GM18861 (cell line): ENCODE data around the gene INSM1.

ENCODE experiments used
- ATAC-seq: cut with Tn5 transposase; IDR thresholded peaks from one replicate; pipeline ENCODE4 v1.9.1; 2021; ENCODE audit not compliant: unreplicated experiment

INSM1 gene

GRCh38 chr20:20393207-20394120 is 25.6 kb downstream of the INSM1 start:
- ATAC-seq: no peak

GRCh38 chr20:20395087-20395486 is 27.2 kb downstream of the INSM1 start:
- no peak for ATAC-seq

DNA sequence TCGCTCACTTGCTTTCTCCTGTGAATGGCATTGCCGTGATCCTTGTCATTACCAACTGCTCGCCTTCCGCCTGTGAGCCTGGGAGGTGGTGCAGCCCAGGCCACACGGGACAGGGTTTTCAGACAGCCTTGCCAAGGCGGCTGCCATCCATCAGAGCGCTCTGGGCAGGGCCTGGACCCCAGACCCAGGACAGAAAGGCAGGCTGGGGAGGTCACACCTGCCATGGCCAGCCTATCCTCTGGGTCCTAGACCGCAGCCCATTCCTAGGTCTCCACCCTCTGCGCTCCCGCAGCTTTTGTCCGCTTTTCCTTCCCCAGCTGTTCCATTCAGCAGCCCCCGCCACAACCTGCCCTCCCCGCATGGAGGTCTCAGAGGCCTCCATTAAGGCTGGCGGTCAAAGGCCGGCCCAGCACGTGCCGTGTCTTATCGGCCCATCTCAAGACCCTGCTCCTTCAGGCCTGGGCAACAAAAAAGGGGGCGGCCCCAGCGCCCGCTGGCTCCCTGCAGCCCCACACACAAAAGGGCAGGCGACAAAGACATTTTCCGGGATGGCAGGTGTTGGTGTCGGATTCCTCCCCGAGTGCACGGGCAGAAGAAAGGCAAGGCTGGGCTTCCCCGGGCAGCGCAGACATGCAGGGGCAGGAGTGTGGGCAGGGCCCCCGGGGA is 28.1 kb downstream of the INSM1 start:
- ATAC-seq: no peak

GRCh38 chr20:20396794-20397193 is 28.9 kb downstream of the INSM1 start:
- no peak for ATAC-seq

DNA sequence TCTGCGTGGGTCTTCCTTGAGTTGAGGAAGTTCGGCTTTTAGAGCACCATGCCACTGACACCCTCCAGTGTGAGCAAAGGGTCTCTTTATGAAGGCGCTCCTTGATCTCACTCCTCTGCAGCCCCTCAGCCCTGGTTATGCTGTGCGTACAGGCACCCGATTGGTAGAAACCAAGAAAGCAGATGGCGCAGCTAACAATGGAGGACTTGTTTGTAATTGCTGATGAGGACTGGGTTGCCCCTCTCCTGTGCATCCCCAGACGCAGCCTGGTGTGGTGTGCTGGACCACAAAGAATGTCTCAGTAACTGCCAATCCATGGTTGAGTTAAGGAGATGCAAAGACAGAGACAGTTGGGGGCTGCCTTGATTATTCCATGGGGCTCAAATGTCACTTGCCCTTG is 30.2 kb downstream of the INSM1 start:
- no peak for ATAC-seq

DNA sequence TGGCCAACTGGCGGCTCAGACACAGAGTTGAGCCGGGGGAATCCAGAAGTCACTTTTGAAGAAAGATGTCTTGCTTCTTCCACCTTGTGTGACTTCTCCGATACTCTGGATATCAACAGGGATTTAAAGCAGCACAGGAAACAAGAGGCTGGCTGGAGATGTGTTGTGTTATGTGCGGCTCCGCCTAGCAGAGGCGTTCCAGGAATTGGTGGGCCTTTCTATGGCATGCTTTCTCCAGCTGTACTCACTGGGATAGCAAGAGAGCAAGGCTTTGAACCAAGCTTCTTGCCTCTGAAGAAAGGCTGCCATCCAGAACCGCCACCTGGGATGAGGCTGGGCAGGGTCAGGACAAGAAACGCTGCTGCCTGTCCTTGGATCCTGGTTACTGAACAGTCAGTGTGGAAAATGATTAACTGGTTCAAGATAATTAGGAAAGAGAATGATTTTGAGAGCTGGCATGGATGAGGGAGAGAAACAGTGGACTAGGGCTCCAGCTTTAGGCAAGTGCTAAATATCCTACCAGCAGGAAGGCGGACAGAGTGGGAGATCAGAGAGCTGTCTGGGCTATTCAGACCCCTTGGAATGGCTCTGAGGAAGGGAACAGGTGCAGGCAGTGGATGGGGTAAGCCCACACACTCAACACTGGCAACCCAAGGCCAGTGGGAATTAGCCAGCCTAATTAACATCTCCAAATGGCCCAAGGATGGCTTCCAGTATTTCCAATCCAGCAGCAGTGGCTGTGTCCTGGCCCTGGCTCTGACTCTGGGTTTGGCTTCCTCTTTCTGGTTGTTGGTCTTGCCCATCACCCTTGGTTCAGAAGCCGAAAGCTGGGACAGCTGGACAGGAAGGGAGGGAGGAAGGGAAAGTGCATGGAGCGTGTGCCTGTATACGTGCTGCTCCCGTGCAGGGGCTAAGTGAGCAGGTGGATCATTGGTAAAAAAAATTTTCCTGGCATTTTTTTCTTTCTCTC is 31.9 kb downstream of the INSM1 start:
- ATAC-seq: no peak

GRCh38 chr20:20401991-20402390 is 34.1 kb downstream of the INSM1 start:
- ATAC-seq: no peak

DNA sequence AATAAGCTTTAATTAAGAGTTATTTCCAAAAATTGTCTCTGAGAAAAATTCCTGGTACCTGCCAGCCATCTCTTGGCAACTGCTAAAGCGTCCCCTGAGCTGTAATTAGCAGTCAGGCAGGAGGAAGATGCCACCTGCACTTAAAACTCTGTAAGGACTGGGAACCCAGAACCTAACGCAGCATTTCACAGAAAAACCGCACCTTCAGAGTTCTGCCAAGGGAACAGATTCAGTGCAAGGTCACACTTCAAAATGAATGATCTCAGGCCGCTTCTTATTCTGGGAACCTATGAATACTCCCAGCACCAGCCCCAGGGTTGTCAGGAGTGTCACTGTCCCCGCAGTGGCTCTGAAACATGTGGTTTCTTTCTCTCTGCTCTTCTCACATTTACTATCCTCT is 36.7 kb downstream of the INSM1 start:
- no peak for ATAC-seq

GRCh38 chr20:20405623-20406022 is 37.7 kb downstream of the INSM1 start:
- no peak for ATAC-seq

DNA sequence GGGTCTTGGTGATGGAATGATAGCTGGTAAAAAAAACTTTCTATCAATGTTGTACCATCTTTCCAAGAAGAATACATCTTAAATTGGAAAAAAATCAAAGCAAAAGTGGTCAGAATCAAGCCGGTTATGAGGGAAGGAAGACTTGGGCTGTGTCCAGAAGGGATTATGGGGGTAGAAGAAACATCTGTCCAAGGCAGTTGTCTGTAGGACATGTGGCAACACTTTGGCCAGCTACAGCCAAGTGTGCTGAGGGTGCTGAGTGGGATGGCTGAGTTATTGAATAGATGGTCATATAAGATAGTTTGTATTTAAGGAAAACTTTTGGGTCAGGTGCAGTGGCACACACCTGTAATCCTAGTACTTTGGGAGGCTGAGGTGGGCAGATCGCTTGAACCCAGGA is 38.4 kb downstream of the INSM1 start:
- ATAC-seq: no peak

DNA sequence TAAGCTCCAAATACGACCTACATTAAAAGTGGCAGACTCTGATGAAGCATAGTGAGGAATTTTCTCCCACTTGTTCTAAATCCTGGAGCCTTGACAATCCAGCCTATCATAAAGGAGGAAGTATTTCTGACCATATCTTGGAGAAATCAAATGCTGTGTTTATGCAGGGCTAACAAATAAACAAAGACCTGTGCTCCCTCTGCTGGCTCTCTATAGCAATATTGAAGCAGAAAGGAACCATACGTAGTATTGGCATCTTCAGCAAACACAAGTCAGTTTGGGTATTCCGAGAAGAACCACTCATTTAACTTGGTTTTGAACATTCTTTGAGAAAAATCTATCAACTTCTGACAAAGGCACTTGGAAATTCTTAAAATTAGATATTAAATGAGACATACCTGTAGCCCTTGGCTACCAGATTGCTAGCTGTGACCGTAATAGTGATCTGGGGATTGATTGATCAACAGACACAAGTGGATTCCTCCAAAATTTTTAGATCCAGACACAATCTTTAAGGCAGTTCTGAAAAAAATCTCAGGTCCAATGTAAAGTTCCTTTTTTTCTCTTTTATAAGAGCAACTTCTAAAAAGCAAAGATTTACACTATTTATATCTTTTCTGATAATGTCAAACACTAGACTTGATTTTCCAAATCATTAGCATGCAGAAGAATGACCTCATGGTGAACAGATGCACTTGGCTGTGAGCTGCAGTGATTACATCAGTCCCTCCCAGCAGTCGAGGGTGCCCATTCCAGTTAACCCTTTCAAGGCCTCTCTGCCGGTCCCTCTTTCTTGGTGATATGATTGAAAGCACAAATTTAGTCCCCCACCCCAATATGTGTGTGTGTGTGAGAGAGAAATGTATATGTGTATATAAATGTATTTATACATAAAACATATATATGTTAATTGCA is 40.2 kb downstream of the INSM1 start:
- ATAC-seq: no peak

- no peak for ATAC-seq
Measured at GRCh38 chr20:20409331-20409730, 41.4 kb downstream of the INSM1 start.

- no peak for ATAC-seq
Measured at GRCh38 chr20:20410678-20411077, 42.8 kb downstream of the INSM1 start.

- no peak for ATAC-seq
Measured at GRCh38 chr20:20411402-20411801, 43.5 kb downstream of the INSM1 start.

DNA sequence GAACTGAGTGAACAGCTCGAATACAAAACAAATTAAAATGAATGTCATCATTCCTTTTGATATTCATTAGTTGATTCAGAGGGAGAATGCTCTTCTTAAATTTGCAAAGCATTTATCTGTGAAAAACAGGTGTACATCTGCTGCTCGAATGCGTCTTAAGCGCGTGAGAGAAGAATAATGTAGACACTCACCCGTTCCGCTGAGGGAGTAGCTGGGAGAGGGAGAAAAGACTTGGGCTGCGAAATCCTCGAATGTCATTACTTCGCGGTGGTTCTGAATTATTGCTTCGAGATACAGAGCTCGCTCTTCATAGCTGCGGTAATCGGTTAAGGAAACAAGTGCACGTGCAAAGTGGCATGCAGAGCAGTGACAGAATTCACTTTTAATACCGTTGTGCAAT is 43.9 kb downstream of the INSM1 start:
- no peak for ATAC-seq

DNA sequence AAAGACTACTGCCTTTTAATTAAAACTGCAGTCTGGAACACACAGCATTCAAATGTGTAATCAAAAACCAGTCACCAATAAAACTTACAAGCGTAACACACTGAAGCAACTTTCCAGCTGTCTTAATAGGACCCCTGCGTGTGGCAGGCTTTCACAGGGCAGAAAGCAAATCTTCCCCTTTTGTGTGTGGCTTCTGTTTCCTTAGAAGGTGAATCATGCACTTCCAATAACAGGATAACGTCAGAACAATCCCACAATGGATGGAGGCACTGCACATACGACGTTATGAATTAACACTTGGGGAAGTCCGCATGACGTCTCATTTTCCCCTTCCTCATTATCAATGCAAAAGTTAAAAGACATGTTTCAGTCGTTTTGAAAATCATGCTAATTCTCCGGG is 44.8 kb downstream of the INSM1 start:
- no peak for ATAC-seq

DNA sequence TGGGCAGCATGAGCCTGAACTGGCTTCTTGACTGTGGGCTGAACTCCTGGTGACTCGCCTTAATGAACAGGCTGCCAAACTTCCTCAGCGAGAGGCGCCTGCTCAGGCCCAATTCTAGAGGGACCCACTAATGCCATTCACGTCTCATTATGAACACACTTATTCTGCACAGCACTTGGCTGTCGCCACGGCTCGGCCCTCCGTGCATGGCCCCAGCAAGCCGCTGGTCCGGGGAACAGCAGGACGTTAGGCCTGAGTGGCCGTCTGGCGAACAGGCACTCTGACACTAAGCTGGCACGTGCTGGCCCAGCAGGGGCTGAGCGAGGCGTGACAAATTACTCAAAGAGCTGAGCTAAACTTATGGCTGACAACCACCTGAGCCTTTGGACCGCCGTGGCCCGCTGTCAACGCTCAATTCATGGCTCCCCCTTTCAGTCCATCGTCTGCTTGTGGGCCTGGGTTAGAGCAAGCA is 45.9 kb downstream of the INSM1 start:
- no peak for ATAC-seq

- no peak for ATAC-seq
Measured at GRCh38 chr20:20414640-20415220, 46.8 kb downstream of the INSM1 start.

GRCh38 chr20:20415321-20415720 is 47.4 kb downstream of the INSM1 start:
- ATAC-seq: no peak
